ENCODE measurements around the gene MACROD2.

DNA sequence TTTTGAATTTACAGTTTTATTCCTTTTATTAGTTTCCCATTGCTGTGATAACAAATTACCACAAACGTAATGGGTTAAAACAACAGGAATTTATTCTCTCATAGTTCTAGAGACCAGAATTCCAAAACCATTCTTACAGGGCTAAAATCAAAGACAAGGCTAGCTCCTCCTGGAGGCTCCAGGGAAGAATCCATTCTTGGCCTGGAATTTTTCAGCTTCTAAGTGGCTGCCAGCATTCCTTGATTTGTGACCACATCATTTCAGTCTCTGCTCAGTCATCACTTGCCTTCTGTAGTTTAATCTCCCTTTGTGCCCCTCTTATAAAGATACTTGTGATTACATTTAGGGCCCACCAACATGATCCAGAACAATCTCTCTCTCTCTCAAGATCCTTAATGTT lies 4.0 kb upstream of the MACROD2 start:
- TF ChIP-seq YY1 (IDR thresholded peaks at IDR 0.05; ENCODE audit: insufficient read depth, insufficient read length) (no peak), ZNF274 (IDR thresholded peaks at IDR 0.05; ENCODE audit: low read depth, low read length) (no peak), SUZ12 (IDR thresholded peaks at IDR 0.05; ENCODE audit: extremely low read depth, insufficient read depth, insufficient read length) (no peak)
